Activated gamma-delta T cell (primary cell): ENCODE results near the gene TBC1D32.
"Not testable (repeated sequence)": the region's sequence is repeated elsewhere in the genome, so short reads cannot be mapped to it uniquely, and the experiment has no call there.

Experiments
- DNase-seq: peaks from one replicate; lab custom pipeline; 2025; lab: John Stamatoyannopoulos, UW

Gene TBC1D32

GRCh38 chr6:121333196-121333595 lies 1.1 kb downstream of the TBC1D32 start:
- no peak for DNase-seq

- no peak for DNase-seq
Observed at GRCh38 chr6:121330516-121330915, 3.8 kb downstream of the TBC1D32 start.

- DNase-seq: no peak
Observed at GRCh38 chr6:121321282-121321681, 13.0 kb downstream of the TBC1D32 start.

GRCh38 chr6:121319603-121320002 lies 14.7 kb downstream of the TBC1D32 start:
- DNase-seq: no peak

- DNase-seq: no peak
Observed at GRCh38 chr6:121319112-121319553, 15.1 kb downstream of the TBC1D32 start.

GRCh38 chr6:121314381-121315112 lies 19.7 kb downstream of the TBC1D32 start:
- DNase-seq: no peak

- DNase-seq: not testable (repeated sequence)
Observed at GRCh38 chr6:121311814-121312213, 22.5 kb downstream of the TBC1D32 start.

GRCh38 chr6:121310495-121310894 lies 23.8 kb downstream of the TBC1D32 start:
- DNase-seq: no peak

GRCh38 chr6:121309768-121310469 lies 24.4 kb downstream of the TBC1D32 start:
- DNase-seq: no peak

- no peak for DNase-seq
Observed at GRCh38 chr6:121305957-121306607, 28.2 kb downstream of the TBC1D32 start.

GRCh38 chr6:121302882-121303281 lies 31.4 kb downstream of the TBC1D32 start:
- no peak for DNase-seq

GRCh38 chr6:121301156-121301555 lies 33.1 kb downstream of the TBC1D32 start:
- not testable (repeated sequence) for DNase-seq

- no peak for DNase-seq
Observed at GRCh38 chr6:121297694-121298093, 36.6 kb downstream of the TBC1D32 start.

GRCh38 chr6:121285041-121285440 lies 49.2 kb downstream of the TBC1D32 start:
- DNase-seq: no peak

GRCh38 chr6:121274666-121275295 lies 59.5 kb downstream of the TBC1D32 start:
- DNase-seq: no peak

GRCh38 chr6:121263742-121264141 lies 70.5 kb downstream of the TBC1D32 start:
- DNase-seq: no peak

GRCh38 chr6:121260651-121261102 lies 73.6 kb downstream of the TBC1D32 start:
- DNase-seq: no peak

GRCh38 chr6:121247386-121247785 lies 86.9 kb downstream of the TBC1D32 start:
- no peak for DNase-seq

GRCh38 chr6:121242386-121242785 lies 91.9 kb downstream of the TBC1D32 start:
- no peak for DNase-seq

GRCh38 chr6:121237859-121238258 lies 96.4 kb downstream of the TBC1D32 start:
- no peak for DNase-seq

- DNase-seq: no peak
Observed at GRCh38 chr6:121236984-121237383, 97.3 kb downstream of the TBC1D32 start.

- no peak for DNase-seq
Observed at GRCh38 chr6:121235386-121235785, 98.9 kb downstream of the TBC1D32 start.
